MCF 10A (cell line): ENCODE measurements around the gene OR51E2. TPM values are rescaled to one million over a fixed set of nuclear protein-coding genes. Genes with fewer than 3 reads are reported as not detected.

Experiments
- BruUV-seq: library from RNA; stranded (reverse); fragments of 400-500 nt; replicated peaks from 2 replicates; lab custom pipeline; 2021; lab: Mats Ljungman, UMichigan
- CTCF ChIA-PET: fragments of 300-600 bp; sonication (Branson Sonifier 250); formaldehyde crosslinking; extraction: SDS; loops from one replicate; lab custom pipeline; 2021; ENCODE audit warnings: antibody characterized with exemption, inconsistent platforms; lab: Yijun Ruan, JAX
- POLR2A ChIA-PET: fragments of 300-600, 350-650 bp; sonication (Branson Sonifier 250); formaldehyde crosslinking; extraction: SDS; loops from one replicate; lab custom pipeline; 2020; ENCODE audit warnings: antibody characterized with exemption, inconsistent platforms; lab: Yijun Ruan, JAX
- DNase-seq: peaks from one replicate; pipeline ENCODE4 v3.0.0-alpha.2; 2018; ENCODE audit not compliant: unreplicated experiment
- H3K27ac Mint-ChIP-seq: one replicate; pipeline ENCODE4 v1.8.0; 2022; ENCODE audit warnings: mild to moderate bottlenecking, low read depth, mixed read lengths; ENCODE audit not compliant: unreplicated experiment
- H3K27me3 Mint-ChIP-seq: one replicate; pipeline ENCODE4 v1.8.0; 2022; ENCODE audit warnings: mixed read lengths; ENCODE audit not compliant: insufficient read depth, unreplicated experiment
- H3K36me3 Mint-ChIP-seq: one replicate; pipeline ENCODE4 v1.8.0; 2022; ENCODE audit warnings: mild to moderate bottlenecking, moderate library complexity, mixed read lengths; ENCODE audit not compliant: insufficient read depth, unreplicated experiment
- H3K4me1 Mint-ChIP-seq: one replicate; pipeline ENCODE4 v1.8.0; 2022; ENCODE audit warnings: mixed read lengths; ENCODE audit not compliant: insufficient read depth, unreplicated experiment
- H3K4me3 Mint-ChIP-seq: one replicate; pipeline ENCODE4 v1.8.0; 2022; ENCODE audit warnings: mild to moderate bottlenecking, moderate library complexity, mixed read lengths; ENCODE audit not compliant: unreplicated experiment
- H3K9me3 Mint-ChIP-seq: one replicate; pipeline ENCODE4 v1.8.0; 2022; ENCODE audit warnings: mixed read lengths; ENCODE audit not compliant: unreplicated experiment
- intact Hi-C: fragments of 100-400 bp; cut with micrococcal nuclease; formaldehyde crosslinking; loops from 2 replicates; pipeline ENCODE4 v1.14.1; 2022
- total RNA-seq: library from RNA; stranded (reverse); gene quantifications from 2 replicates; pipeline ENCODE4 v1.2.3, GENCODE V29; 2022
- TF ChIP-seq, protein P1 (sequence below): fragments of 200-600 bp; IDR thresholded peaks from one replicate; pipeline ENCODE4 v1.8.0; 2022; ENCODE audit warnings: antibody characterized with exemption, mild to moderate bottlenecking; ENCODE audit not compliant: unreplicated experiment

OR51E2 gene
- total RNA-seq, 1 experiment from 2014 or later = not detected

DNA sequence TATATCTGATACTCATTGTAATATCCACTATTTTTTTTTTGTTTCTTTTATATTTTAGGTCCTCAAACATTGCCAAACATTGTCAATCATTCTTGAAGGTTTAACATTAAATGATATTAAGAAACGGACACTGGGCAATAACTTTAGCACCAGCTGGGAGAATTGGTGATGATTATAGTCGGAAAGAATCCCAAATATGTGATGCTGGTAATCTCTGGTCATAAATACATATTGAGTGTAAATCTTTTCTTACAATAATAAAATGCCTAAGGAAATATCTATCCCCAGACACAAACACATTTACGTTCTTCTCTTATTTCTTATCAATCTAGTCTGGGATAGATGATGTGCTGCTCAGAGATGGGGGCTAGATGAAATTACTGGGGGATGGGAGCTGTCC, 25.2 kb downstream of the OR51E2 start:
- Mint-ChIP-seq H3K9me3 (no peaks in the 10 kb centered on the region), H3K27ac (no peak overlapping the region), H3K27me3 (peaks cover 3% of the 10 kb centered on the region), H3K4me1 (no peaks in the 10 kb centered on the region), H3K36me3 (no peaks in the 10 kb centered on the region), H3K4me3 (no peak overlapping the region)
- TF ChIP-seq, protein P1, sequence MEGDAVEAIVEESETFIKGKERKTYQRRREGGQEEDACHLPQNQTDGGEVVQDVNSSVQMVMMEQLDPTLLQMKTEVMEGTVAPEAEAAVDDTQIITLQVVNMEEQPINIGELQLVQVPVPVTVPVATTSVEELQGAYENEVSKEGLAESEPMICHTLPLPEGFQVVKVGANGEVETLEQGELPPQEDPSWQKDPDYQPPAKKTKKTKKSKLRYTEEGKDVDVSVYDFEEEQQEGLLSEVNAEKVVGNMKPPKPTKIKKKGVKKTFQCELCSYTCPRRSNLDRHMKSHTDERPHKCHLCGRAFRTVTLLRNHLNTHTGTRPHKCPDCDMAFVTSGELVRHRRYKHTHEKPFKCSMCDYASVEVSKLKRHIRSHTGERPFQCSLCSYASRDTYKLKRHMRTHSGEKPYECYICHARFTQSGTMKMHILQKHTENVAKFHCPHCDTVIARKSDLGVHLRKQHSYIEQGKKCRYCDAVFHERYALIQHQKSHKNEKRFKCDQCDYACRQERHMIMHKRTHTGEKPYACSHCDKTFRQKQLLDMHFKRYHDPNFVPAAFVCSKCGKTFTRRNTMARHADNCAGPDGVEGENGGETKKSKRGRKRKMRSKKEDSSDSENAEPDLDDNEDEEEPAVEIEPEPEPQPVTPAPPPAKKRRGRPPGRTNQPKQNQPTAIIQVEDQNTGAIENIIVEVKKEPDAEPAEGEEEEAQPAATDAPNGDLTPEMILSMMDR = no peak
- no TSS peak for BruUV-seq
- intact Hi-C loops = no loop called here
- ChIA-PET CTCF (interaction anchor here (0.8 to 1.9 kb wide), 2 partner anchors 35 to 482 kb away, joined by 3 to 5 read pairs; partner anchors contain the start of gene OR51D1), POLR2A (interaction anchor here (0.6 kb wide), 1 partner anchor 406 kb away, joined by 3 read pairs; no protein-coding TSS in a partner anchor)
- no peak for DNase-seq

DNA sequence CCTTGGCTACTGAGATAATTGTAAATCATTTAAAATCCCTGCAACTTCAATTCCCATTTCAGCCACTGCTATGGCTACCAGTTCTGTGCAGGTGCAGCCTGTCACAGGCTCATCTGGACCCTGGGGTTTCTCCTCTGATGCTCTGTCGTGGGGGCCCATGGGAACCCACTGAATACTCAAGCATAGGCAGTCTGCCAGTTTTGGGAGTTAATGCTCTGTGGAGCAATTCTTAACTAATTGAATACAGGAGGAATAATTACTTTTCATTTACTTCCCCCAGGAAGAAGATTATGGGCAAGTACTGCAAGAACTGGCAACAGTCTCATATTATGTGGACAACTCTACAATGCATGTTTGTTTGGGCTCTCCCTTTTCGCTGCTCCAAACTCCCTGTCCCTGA, 25.9 kb downstream of the OR51E2 start:
- no peaks in the 10 kb centered on the region for H3K9me3 Mint-ChIP-seq
- H3K4me1 Mint-ChIP-seq = no peaks in the 10 kb centered on the region
- intact Hi-C loops = no loop called here
- ChIA-PET POLR2A (no interaction called here), CTCF (interaction anchor here (0.8 to 1.9 kb wide), 2 partner anchors 35 to 482 kb away, joined by 3 to 5 read pairs; partner anchors contain the start of gene OR51D1)
- no peaks in the 10 kb centered on the region for H3K36me3 Mint-ChIP-seq
- TF ChIP-seq, protein P1 = no peak
- no peak overlapping the region for H3K27ac Mint-ChIP-seq
- H3K4me3 Mint-ChIP-seq = no peak overlapping the region
- no TSS peak for BruUV-seq
- peaks cover 11% of the 10 kb centered on the region for H3K27me3 Mint-ChIP-seq
- DNase-seq = no peak

DNA sequence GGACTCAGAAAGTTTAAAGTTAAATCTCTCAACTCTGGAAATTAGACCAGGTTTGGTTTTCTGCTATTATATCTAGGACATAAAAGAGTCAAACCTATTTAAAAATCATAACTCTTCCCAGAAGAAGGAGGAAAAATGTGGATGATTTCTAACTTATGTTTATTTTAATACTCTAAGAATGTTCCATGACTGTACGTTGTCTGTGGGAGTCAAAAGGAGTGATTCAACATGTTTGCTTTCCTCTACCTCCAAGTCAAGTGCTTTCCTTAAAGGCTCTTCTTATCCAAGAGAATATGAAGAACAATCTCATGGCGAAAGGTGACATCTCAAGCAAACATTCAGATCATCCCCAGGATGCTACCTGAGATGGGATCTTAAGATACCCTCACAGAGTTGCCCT, 32.2 kb downstream of the OR51E2 start:
- TF ChIP-seq, protein P1 = no peak
- H3K27me3 Mint-ChIP-seq = peaks cover 54% of the 10 kb centered on the region
- ChIA-PET CTCF (no interaction called here), POLR2A (no interaction called here)
- no TSS peak for BruUV-seq
- DNase-seq = no peak
- no peaks in the 10 kb centered on the region for H3K9me3 Mint-ChIP-seq
- H3K4me1 Mint-ChIP-seq = no peaks in the 10 kb centered on the region
- H3K27ac Mint-ChIP-seq = no peak overlapping the region
- no peak overlapping the region for H3K4me3 Mint-ChIP-seq
- intact Hi-C loops = no loop called here
- no peaks in the 10 kb centered on the region for H3K36me3 Mint-ChIP-seq

DNA sequence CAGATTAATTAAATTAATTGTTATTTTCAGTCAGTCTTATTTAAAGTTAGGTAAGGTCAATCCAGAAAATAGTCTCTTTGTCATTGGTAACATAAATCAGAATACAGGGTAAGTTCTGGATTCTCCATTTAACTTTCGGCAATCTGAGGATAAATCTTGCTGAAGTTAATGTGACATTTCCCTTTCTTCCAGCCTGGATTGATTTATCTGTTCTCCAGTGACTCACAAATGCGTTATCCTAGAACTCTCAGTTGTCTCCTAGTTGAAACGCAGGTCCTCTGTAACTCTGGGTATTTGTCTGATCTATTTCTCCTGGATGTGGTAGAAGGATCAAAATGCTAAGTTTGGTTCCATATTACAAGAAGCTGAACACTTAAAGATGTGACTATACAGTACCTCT, 32.9 kb downstream of the OR51E2 start:
- Mint-ChIP-seq H3K4me3 (no peak overlapping the region), H3K4me1 (no peaks in the 10 kb centered on the region), H3K36me3 (no peaks in the 10 kb centered on the region), H3K27me3 (peaks cover 55% of the 10 kb centered on the region), H3K27ac (no peak overlapping the region), H3K9me3 (no peaks in the 10 kb centered on the region)
- ChIA-PET CTCF (no interaction called here), POLR2A (no interaction called here)
- intact Hi-C loops = no loop called here
- no peak for DNase-seq
- no TSS peak for BruUV-seq
- TF ChIP-seq, protein P1 = no peak
